Measurements from ENCODE around the gene LRRC74B.

Gene LRRC74B

GRCh38 chr22:21098099-21098671, 52.4 kb downstream of the LRRC74B start:
- DNase-seq (ENCODE audit: extremely low spot score, insufficient read length, low read depth): no peak
- FAIRE-seq: no peak

- FAIRE-seq: no peak
- DNase-seq (ENCODE audit: extremely low spot score, insufficient read length, low read depth): no peak
Measured at GRCh38 chr22:21099578-21099977, 53.8 kb downstream of the LRRC74B start.

- no peak for DNase-seq (ENCODE audit: extremely low spot score, insufficient read length, low read depth)
- FAIRE-seq: no peak
Measured at GRCh38 chr22:21100149-21101032, 54.6 kb downstream of the LRRC74B start.

GRCh38 chr22:21101877-21102638, 56.3 kb downstream of the LRRC74B start:
- no peak for DNase-seq (ENCODE audit: extremely low spot score, insufficient read length, low read depth)
- FAIRE-seq: no peak

GRCh38 chr22:21102659-21103267, 57.0 kb downstream of the LRRC74B start:
- FAIRE-seq (peak; percentile 81), DNase-seq (ENCODE audit: extremely low spot score, insufficient read length, low read depth) (peak; percentile 67)

GRCh38 chr22:21103633-21104032, 57.9 kb downstream of the LRRC74B start:
- FAIRE-seq (no peak), DNase-seq (ENCODE audit: extremely low spot score, insufficient read length, low read depth) (no peak)

DNA sequence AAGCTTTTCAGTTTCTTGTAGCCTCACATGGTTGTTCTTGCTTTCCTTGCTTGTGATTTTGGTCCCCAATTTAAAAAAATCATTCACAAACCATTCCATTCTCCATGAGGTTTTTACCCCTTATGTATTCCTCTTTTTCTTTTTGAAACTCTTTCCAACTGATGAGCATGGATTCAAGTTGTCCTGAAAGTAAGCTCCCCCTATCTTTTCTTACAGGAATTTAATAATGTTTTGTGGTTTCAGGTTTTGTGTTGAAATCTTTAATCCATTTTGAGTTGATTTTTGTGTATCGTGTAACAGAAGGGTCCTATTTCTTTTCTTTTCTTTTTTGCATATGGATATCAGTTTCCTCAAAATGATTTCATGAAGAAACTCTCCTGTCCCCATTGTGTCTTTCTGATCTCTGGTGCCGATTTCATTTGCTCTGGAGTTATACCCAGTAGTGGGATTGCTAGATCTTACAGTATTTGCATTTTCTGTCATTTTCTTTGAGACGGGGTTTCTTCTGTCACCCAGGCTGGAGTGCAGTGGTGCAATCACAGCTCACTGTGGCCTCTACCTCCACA, 58.5 kb downstream of the LRRC74B start:
- FAIRE-seq (no peak), DNase-seq (ENCODE audit: extremely low spot score, insufficient read length, low read depth) (no peak)

- no peak for FAIRE-seq
- DNase-seq (ENCODE audit: extremely low spot score, insufficient read length, low read depth): no peak
Measured at GRCh38 chr22:21105294-21105693, 59.5 kb downstream of the LRRC74B start.

- FAIRE-seq: no peak
Measured at GRCh38 chr22:21106000-21106399, 60.3 kb downstream of the LRRC74B start.

DNA sequence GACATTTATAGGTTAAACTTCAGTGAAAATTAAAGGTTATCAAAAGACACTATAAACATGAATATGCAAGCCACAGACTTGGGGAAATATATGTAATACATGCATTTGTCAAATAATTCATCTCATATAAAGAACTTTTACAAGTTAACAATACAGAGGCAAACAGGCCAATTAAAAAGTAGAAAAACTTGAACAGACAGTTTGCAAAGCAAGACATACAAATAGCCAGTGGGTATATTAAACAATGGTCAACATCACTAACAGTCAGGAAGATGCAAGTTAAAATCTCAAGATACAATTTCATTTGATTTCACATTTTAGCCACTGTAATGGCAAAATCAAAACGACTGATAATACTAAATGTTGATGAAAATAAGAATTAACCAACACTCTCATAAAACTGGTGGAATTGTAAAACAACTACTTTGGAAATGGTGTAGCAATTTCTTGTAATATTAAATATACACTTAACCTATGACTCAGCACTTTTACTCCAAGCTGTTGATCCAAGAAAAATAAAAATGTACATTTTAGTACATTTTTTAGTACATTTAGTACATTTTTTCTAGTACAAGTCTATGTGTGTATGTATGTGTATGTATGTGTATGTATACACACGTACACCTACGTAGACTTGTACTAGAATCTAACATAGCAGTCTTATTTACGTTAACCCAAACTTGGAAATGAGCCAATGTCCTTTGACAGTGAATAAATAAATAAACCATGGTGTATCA, 62.8 kb downstream of the LRRC74B start:
- no peak for FAIRE-seq
- no peak for DNase-seq (ENCODE audit: extremely low spot score, insufficient read length, low read depth)

More at GRCh38 chr22:21106000-21106399, 60.3 kb downstream of the LRRC74B start:
- no peak for DNase-seq (ENCODE audit: extremely low spot score, insufficient read length, low read depth)
